Stimulated activated CD8-positive, alpha-beta memory T cell treated with anti-CD3 and anti-CD28 coated beads, Interleukin-4, amount 100 ng/mL, for 1 hour (primary cell): ENCODE results near the gene DLG3.
"Not testable (repeated sequence)": the region's sequence is repeated elsewhere in the genome, so short reads cannot be mapped to it uniquely, and the experiment has no call there.

Source experiments
- DNase-seq, 2 donors: peaks; one replicate each; pipeline ENCODE4 v3.0.0-alpha.2; 2020; ENCODE audit warnings: low read depth in 2 of 2, low spot score in 1 of 2

Gene DLG3

DNA sequence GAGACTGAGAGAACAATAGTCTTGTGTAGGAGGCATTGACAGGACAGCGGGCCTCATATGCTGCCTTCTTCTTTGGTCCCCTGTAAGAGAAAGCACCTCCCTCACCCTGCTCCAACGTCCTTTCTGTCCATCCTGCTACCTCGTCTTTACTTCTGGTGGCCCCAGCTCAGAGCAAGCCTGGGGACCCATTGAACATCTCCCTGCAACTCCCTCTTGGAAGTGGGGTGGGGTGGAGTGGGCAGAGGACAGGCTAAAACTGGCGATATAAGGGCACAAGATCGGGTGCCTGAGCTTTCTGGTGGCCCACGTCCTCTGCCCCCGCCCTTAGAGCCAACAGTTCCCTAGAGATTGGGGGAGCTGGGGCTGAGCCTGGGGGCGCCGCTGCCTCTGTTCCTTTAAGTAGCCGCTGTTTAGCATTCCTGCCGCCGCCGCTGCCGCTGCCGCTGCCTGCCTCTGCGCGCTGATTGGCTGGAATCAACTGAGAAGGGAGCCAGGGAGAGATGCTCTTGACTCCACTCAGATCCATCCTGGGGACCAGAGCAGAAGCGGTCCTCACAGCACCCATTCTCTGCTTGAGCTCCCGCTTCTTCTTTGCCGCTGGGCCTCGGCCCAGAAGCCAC lies at the start of gene DLG3:
DLG3 (plus strand) TSS at position 510 of the 620 bp plus-strand sequence. CDS start 367 bp downstream, outside the sequence.
- DNase-seq = no peak

DNA sequence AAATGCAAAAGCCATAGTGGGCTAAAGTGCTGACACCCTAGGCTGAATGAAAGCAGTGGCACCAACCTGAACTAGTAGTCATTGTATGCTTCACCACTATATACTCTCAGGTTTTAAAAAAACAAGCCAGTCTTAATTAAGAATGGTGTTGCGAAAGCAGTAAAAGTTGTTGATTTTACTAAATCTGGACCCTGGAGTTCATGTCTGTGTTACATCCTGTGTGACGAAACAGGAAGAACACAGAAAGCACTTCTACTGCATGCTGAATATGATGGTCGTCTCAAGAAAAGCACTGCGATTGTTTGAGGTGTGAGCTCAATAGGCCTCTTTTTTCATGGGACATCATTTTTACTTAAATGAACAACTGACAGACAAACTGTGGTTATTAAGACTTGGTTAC lies 45.7 kb upstream of the DLG3 start:
- no peak for DNase-seq

DNA sequence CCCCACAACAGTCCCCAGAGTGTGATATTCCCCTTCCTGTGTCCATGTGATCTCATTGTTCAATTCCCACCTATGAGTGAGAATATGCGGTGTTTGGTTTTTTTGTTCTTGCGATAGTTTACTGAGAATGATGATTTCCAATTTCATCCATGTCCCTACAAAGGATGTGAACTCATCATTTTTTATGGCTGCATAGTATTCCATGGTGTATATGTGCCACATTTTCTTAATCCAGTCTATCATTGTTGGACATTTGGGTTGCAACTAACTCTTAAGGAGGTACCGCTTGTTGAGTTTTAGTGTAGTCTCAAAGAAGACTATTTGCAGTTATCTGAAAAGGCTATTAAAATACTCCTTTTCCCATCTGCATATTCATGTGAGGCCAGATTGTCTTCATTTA lies 44.5 kb upstream of the DLG3 start:
- not testable (repeated sequence) for DNase-seq

DNA sequence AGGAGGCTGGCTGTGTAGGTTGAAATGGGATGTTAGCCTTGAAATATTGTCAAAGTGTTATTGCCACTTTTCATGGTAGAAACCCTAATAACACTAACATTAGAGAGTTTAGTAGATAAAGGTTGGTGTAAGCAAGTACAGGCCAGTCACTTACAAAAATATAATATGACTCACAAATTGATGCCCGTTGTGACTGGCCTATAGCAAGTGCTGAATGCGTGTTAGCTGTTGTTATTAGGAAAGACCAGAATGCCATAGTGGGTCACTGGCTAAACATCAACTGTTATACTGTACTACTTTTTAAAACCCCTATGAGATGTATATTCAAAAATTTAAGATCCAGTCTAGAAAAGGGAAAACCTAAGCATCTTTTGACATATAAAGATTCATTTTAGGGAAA lies 41.9 kb upstream of the DLG3 start:
- no peak for DNase-seq

DNA sequence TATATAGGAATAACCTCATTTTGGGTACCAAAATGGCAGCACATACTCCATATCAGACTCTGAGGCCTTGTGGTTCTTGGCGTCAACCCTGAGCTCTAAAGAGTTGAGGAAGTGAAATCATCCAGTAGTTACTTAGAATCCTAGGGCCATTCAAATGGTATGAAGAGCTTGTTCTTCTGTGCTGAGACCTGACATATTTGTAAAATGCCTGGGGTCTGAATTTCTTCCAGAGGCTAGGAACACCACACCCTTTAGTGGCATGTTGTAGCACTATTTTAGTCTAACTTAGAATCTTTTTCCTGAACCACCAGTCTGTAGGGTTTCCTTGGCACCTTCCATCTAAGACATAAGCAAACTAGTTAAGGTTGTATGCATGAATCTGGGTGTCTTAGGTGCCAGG lies 39.6 kb upstream of the DLG3 start:
- no peak for DNase-seq

DNA sequence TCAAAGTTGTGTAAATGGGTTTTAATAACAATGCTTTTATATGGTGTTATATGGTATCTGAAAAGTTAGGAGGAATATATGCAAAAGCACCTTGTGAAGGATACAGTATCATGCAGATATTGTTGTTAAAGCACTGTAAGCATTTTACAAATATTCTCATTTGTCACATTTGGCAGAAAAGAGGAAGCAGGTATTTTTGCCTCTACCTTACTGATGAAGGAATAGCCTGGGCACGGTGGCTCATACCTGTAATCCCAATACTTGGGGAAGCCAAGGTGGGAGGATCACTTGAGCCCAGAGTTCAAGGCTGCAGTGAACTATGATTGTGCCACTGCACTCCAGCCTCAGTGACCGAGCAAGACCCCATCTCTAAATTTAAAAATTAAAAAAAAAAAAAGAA lies 33.7 kb upstream of the DLG3 start:
- no peak for DNase-seq

DNA sequence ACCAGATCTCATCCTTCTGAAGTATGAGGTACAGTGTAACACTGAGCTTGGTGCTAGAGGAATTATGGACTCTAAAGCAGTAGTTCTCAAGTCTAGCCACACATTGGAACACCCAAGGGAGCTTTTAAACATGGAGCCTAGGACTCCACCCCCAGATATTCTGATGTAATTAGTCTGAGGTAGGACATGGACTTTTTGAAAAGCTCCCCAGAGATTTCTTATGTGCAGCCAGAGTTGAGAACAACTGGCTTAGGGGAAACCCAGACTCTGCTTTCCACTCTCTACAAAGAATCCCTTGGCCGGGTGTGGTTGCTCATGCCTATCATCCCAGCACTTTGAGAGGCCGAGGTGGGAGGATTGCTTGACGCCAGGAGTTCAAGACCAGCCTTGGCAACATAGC lies 33.2 kb upstream of the DLG3 start:
- no peak for DNase-seq

DNA sequence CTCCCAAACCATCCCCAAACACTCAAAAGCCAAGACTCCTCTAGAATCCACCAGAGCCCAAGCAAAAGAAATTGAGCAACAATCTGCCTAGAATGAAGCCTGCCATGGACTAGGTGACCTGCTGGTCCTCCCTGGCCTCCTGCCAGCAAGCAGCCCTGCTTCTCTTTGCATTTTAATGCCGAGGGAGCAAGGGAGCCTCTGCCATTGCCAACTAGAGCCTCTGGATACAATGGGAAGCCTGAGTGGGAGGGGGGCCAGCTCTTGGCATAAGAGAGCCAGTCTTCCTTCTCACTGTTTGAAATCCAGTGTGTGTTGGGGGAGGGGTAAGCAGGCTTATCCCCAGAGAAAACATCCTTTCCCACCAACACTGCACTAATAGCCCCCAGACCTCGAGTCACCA lies 23.0 kb upstream of the DLG3 start:
- no peak for DNase-seq

DNA sequence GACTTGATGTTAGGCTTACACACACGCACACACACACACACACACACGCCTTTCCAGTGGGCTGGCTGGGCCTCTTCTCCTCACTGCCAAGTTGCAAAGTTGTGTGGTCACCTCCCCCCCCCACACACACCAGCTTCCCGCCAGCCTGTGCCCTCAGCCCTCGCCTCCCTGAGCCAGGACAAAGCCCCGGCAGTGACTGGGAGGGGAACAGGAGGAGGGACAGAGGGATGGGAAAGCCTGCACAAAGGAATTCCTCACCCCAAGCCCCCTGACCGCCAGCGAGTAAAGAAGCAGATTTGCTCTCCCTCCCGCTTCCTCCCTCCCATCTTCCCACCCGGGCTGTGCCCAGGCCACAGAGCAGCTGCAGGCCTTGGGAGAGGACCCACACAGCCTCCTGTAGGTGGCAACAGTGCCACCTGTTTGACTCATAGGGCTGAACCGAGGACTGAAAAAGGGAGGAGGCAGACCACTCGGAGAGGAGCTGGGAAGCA lies 21.7 kb upstream of the DLG3 start, which contains the start of gene GDPD2:
GDPD2 (plus strand) TSS at position 464 of the 491 bp plus-strand sequence. CDS start 1,671 bp downstream, outside the sequence.
- DNase-seq = no peak

DNA sequence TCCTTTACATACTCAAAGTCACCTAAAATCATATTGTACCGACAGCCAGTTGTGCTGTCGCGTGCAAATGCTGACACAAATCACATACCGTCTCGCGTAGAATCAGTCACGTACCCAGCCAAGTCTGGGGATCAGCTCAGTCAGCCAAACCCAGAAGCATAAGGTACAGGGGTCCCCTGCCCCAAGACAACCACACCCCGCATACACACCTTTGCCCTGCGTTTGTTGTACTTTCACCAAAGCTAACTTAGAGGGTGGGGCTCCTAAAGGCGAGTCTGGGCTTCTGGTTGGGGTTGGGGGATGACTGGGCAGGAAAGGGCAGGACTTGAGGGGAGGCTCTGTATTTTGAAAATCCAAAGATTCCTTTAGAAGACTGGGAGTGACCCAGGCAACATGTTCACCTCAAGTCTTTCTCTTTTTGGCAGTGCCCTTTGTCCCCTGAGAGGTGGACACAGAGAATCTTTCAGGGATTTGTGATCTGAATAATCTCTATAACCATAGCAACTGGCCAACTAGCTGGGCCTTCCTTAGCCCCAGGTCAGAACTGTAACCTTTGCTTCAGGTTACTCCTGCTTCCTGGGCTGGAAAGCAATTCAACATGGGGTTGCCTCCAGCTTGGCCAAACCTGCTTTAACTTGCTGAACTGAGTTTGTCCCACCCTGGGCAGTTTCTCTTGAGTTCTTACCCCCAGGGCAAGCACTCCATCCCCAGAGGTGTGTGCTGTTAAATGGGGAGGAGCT lies 20.5 kb upstream of the DLG3 start:
- no peak for DNase-seq

DNA sequence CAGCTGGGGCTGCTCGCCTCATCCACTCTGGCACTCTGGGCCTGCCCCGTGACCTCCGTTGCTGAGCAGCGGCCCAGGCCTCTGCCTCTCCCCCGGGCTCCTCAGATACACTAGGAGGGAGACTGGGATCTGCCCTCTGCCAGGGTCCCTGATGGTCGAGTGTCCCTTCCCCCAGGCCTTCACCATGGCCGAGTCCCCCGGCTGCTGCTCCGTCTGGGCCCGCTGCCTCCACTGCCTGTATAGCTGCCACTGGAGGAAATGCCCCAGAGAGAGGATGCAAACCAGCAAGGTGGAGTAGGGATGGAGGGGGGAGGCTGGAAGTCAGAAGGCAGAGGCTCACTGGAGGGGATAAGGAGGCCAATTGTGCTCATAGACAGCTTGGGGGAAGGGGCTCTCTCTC lies 19.8 kb upstream of the DLG3 start:
- DNase-seq = no peak

DNA sequence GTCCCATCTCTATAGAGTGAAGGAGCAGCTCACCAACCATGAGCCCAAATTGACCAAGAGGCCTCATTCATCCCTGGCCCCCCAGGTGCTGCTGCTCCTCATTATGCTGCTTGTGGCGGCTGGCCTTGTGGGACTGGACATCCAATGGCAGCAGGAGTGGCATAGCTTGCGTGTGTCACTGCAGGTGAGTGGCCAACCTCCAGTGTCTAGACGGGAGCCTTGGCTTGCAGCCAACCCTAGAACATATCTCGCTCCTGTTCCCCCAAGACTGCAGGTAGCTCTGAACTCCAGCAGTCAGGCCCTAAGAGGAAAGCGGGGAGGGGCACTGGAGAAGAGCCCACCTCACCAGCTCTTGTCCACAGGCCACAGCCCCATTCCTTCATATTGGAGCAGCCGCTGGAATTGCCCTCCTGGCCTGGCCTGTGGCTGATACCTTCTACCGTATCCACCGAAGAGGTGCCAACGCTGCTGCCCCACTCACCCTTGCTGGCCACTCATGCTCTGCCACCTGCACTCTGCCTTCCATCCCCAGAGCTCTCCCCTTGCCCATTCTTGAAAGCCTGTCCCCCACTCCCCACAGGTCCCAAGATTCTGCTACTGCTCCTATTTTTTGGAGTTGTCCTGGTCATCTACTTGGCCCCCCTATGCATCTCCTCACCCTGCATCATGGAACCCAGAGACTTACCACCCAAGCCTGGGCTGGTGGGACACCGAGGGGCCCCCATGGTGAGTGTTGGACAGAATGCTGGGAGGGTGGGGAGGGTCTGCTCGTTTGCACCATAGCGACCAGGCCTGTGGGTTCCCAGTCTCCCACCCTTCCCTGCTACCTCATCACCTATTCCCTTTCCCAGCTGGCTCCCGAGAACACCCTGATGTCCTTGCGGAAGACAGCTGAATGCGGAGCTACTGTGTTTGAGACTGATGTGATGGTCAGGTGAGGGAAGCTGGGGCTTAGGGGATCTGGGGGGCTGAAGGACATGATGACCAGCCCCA lies 18.1 kb upstream of the DLG3 start:
- DNase-seq = no peak

DNA sequence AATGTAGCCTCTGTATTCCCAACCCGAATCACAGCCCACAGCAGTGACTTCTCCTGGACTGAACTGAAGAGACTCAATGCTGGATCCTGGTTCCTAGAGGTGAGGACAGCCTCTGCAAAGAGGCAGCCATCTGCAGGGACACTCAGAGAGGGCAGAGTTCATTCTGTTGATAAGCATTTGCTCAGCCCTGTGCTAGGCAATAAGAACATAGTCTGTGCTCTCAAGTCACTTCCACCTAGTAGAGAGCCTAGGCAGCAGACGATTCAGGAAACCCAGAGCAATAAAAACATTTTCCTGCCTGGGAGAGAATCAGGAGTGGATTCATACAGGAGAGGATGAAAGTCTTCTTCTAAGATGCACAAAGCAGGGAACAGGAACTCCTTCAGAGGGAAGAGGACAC lies 17.3 kb upstream of the DLG3 start:
- DNase-seq = no peak

DNA sequence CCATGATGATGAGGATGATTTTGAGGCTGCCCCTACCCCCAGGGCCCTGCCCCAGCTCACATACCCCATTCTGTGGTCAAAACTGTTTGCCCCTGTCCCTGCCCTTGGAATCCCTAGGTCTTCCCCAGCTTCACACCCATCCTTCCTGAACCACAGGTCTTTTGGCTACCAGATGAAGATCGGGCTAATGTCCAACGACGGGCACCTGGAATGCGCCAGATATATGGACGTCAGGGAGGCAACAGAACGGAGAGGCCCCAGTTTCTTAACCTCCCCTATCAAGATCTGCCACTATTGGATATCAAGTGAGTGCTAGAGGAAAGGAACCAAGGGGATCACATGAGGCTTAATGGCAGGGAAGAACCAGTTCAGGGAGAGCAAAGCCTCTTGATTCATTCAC lies 14.9 kb upstream of the DLG3 start:
- no peak for DNase-seq

DNA sequence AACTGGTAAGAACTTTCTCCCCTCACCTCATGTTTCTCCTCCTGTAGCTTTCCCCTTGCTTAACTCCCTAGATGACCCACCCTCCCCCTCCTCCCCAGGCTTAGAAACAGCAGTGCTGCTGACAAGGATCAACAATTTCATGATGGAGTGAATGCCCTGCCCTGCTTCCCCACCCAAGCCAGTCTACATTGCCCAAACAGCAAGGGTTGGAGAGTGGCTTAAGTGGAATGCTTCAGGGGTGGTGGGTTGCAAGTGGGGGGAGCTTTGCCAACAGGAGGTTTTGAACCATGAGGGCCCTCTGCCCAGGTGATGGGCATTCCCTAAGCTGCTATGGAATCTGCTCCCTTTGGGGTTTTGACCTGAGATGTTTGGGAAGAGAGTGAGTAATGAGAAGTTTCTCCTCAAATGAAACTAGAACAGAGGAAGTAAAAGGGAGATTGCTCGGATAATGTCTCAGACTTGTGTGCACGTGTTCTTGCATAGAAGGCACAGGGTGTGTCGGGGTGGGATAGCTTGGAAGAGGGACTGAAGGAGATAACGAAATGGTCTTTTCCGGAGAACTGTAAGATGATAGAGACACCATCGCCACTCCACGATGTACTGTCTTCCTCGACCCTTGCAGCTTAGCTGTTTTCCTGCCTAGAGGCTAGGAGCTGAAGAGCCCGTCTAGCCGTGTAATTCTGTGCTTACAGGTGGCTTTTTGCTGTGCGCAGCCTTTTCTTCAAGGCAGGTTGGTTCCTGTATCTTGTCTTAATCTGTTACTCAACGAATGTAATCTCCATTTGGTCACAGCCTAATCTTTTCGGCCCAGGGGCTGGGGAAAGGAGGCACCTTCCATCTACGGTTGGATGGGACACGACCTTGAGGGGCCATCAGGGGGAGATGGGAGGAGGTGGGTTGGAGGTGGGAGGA lies 11.4 kb upstream of the DLG3 start:
- DNase-seq = no peak

DNA sequence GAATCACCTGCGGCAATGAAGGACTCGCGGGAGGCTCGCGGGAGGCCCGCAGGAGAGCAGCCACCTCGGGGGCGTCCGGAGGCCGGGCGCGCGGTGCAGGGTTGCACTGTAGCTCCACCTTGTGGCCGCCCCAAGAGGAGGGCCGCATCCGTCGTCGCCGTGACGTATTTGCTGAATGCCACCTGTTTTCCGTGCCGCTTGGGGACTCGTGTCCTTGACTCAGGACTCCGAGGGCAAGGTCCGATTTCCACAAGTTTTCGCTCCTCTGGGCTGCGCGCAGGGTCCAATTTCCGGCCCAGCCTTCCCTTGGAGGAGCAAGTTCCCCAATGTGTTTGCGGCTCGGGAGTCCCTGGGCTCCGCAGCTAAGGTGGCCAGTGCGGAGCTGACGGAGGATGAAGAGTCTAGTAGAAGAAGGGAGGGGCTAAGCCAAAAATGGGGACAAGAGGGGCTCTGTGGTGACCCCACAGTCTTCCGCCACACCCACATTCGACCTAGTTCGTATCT lies 10.7 kb upstream of the DLG3 start:
- DNase-seq = peak; percentile 43 to 53

DNA sequence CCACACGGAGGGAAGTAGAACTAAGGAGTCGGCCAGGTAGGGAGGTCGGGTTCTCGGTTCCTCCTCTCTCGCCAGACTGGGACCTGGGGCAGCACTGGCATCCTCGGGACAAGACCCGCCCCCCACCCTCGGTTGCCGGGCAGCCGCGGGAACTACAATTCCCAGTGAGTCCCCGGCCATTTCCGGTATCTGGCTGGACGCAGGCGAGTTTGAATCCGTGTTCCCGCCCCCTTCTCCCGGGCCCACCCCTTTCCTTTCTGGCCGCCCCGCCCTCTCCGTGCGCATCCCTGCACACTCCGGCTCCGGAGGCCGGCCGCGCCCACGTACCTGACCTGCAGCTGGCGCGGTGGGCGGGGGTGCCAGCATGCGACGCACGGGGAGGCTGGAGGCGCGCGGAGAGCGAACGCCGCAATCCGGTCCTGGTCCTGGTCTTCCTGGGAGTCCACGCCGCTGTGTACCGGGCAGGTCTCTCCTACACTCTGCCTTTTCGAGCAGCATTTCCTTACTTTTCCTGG lies 10.2 kb upstream of the DLG3 start:
- peak in 1 of 2 donors; percentile 33 for DNase-seq

DNA sequence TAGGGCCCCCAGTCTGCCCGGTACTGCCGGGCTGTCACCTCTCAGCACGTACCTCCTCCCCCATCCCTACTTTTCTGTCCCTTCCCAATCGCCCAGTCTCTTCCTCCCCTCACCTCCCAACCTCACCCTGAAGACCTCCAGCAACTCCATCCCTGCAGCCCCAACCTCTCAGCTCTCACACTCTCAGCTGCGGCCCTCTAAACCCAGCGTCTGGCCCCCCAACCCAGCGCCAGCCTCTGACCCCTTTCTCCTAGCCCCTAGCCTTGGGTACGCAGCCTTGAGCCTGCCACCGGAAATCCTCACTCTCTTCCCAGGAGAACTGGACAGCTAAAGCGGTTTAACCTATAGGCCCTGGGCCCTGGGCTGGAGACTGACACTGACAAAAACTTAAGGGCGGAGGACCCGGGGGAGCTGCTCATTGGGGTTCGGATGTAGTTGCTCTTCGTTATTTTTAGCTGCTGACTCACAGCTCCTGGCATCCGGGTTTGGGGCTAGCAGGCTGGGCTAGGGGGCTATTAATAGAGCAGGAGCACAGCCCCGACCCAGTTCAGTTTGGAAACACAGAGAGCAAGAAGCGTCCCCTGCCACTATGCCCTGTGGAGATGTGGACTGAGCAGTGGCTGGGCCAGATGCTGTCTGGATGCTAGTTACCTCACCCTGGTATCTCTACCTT lies 9.6 kb upstream of the DLG3 start:
- DNase-seq = no peak

DNA sequence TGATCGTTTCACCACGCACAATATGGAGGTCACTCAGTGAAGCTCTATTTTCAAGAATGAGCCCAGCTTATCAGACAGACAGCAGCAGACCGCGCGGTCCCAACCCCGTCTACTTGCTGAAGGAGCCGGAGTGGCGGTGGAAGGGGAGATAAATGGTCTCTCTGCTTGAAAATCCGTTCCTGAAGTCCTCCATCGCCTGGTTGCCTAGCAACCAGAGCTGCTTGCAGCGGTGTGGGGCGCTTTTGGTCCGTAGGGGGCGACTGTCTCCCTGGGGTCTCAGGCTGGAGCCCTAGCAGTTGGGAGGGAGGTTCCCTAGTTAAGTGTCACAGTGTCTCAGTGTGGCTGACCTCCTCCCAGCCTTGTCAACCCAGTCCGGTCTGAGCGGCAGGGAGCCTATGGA lies 8.3 kb upstream of the DLG3 start:
- no peak for DNase-seq
